GM23338 (cell line): ENCODE data around the gene SLCO4A1. TPM values are rescaled to one million over a fixed set of nuclear protein-coding genes. Genes with fewer than 3 reads are reported as not detected.

ENCODE experiments used
- ATAC-seq: fragments of 200-7000 bp; cut with Tn5 transposase; 3 replicates; pipeline ENCODE4 v1.9.1; 2020
- DNase-seq: peaks from one replicate; pipeline ENCODE4 v3.0.0-alpha.2; 2015; ENCODE audit warnings: low spot score
- H2AFZ ChIP-seq: fragments of 200-600 bp; sonication (generic); 2 replicates; pipeline ENCODE4 v1.8.0; 2016; ENCODE audit warnings: antibody characterized with exemption, mild to moderate bottlenecking, moderate library complexity
- H3F3A ChIP-seq: fragments of 200-600 bp; sonication (generic); replicated peaks from 2 replicates; pipeline ENCODE4 v1.8.0; 2017; ENCODE audit warnings: antibody characterized with exemption, mixed run types, low read depth
- H3K27ac ChIP-seq: fragments of 200-600 bp; sonication (generic); 2 replicates; pipeline ENCODE4 v1.6.1; 2016; ENCODE audit warnings: low read depth
- H3K27me3 ChIP-seq: fragments of 200-600 bp; sonication (generic); 2 replicates; pipeline ENCODE4 v1.8.0; 2016; ENCODE audit warnings: mild to moderate bottlenecking, mixed run types, moderate library complexity; ENCODE audit not compliant: insufficient read depth
- H3K36me3 ChIP-seq: fragments of 200-600 bp; sonication (generic); 2 replicates; pipeline ENCODE4 v1.8.0; 2016; ENCODE audit warnings: mild to moderate bottlenecking; ENCODE audit not compliant: insufficient read depth
- H3K4me1 ChIP-seq: fragments of 200-600 bp; sonication (generic); 2 replicates; pipeline ENCODE4 v1.8.0; 2016; ENCODE audit warnings: mild to moderate bottlenecking, moderate library complexity; ENCODE audit not compliant: insufficient read depth
- H3K4me2 ChIP-seq: fragments of 200-600 bp; sonication (generic); 2 replicates; pipeline ENCODE4 v1.7.1; 2017; ENCODE audit warnings: mixed run types
- H3K4me3 ChIP-seq: fragments of 200-600 bp; sonication (generic); 2 replicates; pipeline ENCODE4 v1.6.1; 2016; ENCODE audit warnings: mixed run types
- H3K79me2 ChIP-seq: fragments of 200-600 bp; sonication (generic); replicated peaks from 2 replicates; pipeline ENCODE4 v1.8.0; 2017; ENCODE audit warnings: mild to moderate bottlenecking; ENCODE audit not compliant: insufficient read depth
- H3K9me2 ChIP-seq: fragments of 200-600 bp; sonication (generic); 2 replicates; pipeline ENCODE4 v1.8.0; 2017; ENCODE audit not compliant: insufficient read depth
- H4K20me1 ChIP-seq: fragments of 200-600 bp; sonication (generic); replicated peaks from 2 replicates; pipeline ENCODE4 v1.8.0; 2017; ENCODE audit warnings: mild to moderate bottlenecking; ENCODE audit not compliant: insufficient read depth
- H3K27ac Mint-ChIP-seq: 2 replicates; pipeline ENCODE4 v1.8.0; 2020; ENCODE audit warnings: inconsistent platforms, mild to moderate bottlenecking, moderate library complexity, mixed read lengths
- H3K27me3 Mint-ChIP-seq: 3 replicates; pipeline ENCODE4 v1.8.0; 2022; ENCODE audit warnings: low read depth, mild to moderate bottlenecking, moderate library complexity, mixed read lengths, inconsistent platforms; ENCODE audit not compliant: insufficient read depth, poor library complexity
- H3K36me3 Mint-ChIP-seq: 3 replicates; pipeline ENCODE4 v1.8.0; 2021; ENCODE audit warnings: low read depth, mild to moderate bottlenecking, inconsistent platforms, moderate library complexity, mixed read lengths
- H3K4me1 Mint-ChIP-seq: 3 replicates; pipeline ENCODE4 v1.8.0; 2020; ENCODE audit warnings: mild to moderate bottlenecking, inconsistent platforms, mixed read lengths
- H3K4me3 Mint-ChIP-seq: 3 replicates; pipeline ENCODE4 v1.8.0; 2021; ENCODE audit warnings: moderate library complexity, mild to moderate bottlenecking, inconsistent platforms, mixed read lengths
- H3K9me3 Mint-ChIP-seq: 3 replicates; pipeline ENCODE4 v1.8.0; 2020; ENCODE audit warnings: moderate library complexity, mild to moderate bottlenecking, inconsistent platforms, mixed read lengths
- CREB1 ChIP-seq: fragments of 250-450 bp; sonication (Bioruptor Pico); IDR thresholded peaks from 2 replicates; pipeline ENCODE4 v1.5.0; 2020; ENCODE audit warnings: low read depth, mild to moderate bottlenecking, moderate library complexity
- EZH2 ChIP-seq: fragments of 200-600 bp; sonication (generic); IDR thresholded peaks from one replicate; pipeline ENCODE4 v1.8.0; 2017; ENCODE audit warnings: antibody characterized with exemption, mild to moderate bottlenecking, low read depth; ENCODE audit not compliant: unreplicated experiment
- EZH2phosphoT487 ChIP-seq: fragments of 200-600 bp; sonication (generic); IDR thresholded peaks from one replicate; pipeline ENCODE4 v1.8.1; 2018; ENCODE audit warnings: antibody characterized with exemption; ENCODE audit not compliant: unreplicated experiment
- JUNB ChIP-seq: IDR thresholded peaks from one replicate; pipeline ENCODE4 v1.6.1; 2016; ENCODE audit warnings: antibody characterized with exemption; ENCODE audit not compliant: unreplicated experiment
- NANOG ChIP-seq: IDR thresholded peaks from 2 replicates; pipeline ENCODE4 v1.6.1; 2016; ENCODE audit warnings: antibody characterized with exemption, borderline replicate concordance
- POLR2AphosphoS5 ChIP-seq: IDR thresholded peaks from 2 replicates; pipeline ENCODE4 v1.6.1; 2016; ENCODE audit warnings: antibody characterized with exemption, low read depth
- STAT1 ChIP-seq: IDR thresholded peaks from one replicate; pipeline ENCODE4 v1.6.1; 2016; ENCODE audit warnings: antibody characterized with exemption; ENCODE audit not compliant: unreplicated experiment
- ZNF114 ChIP-seq: fragments of 250-450 bp; sonication (Bioruptor Pico); IDR thresholded peaks from 2 replicates; pipeline ENCODE4 v1.5.0; 2020; ENCODE audit warnings: mild to moderate bottlenecking, moderate library complexity
- ZNF331 ChIP-seq: fragments of 250-450 bp; sonication (Bioruptor Pico); IDR thresholded peaks from 2 replicates; pipeline ENCODE4 v1.5.0; 2020; ENCODE audit warnings: low read depth, mild to moderate bottlenecking, moderate library complexity
- polyA plus RNA-seq: library from polyadenylated mRNA; unstranded; fragments of >200 nt; fragmentation: Nextera tagmentation; extraction: Ambion mirVana; gene quantifications from 2 replicates; pipeline ENCODE4 v1.2.1, GENCODE V29; 2016
- total RNA-seq: library from RNA; depleted of rRNA; stranded (reverse); fragments of >200 nt; shearing (Covaris generic); gene quantifications from 2 replicates; pipeline ENCODE4 v1.2.3, GENCODE V29; 2014
- TF ChIP-seq, protein P1 (sequence below), 2 experiments: fragments of 200-600 bp in 1 of 2; sonication (generic) in 1 of 2; conservative IDR thresholded peaks; 2 replicates each; pipeline versions ENCODE4 v1.5.1 to v1.6.1; 2016 to 2017; ENCODE audit warnings: antibody characterized with exemption in 2 of 2, low read depth in 2 of 2, mild to moderate bottlenecking in 2 of 2, moderate library complexity in 1 of 2
- TF ChIP-seq, protein P2 (sequence below): fragments of 250-450 bp; sonication (Bioruptor Pico); IDR thresholded peaks from 2 replicates; pipeline ENCODE4 v1.5.0; 2020; ENCODE audit warnings: mild to moderate bottlenecking, moderate library complexity
- TF ChIP-seq, protein P3 (sequence below): IDR thresholded peaks from 2 replicates; pipeline ENCODE4 v1.6.1; 2016; ENCODE audit warnings: antibody characterized with exemption
- TF ChIP-seq, protein P4 (sequence below): IDR thresholded peaks from one replicate; pipeline ENCODE4 v1.6.1; 2018; ENCODE audit warnings: antibody characterized with exemption; ENCODE audit not compliant: unreplicated experiment

SLCO4A1 gene
- total and polyA plus RNA-seq, 2 experiments from 2014 or later, result 28.5 to 41.6 TPM

DNA sequence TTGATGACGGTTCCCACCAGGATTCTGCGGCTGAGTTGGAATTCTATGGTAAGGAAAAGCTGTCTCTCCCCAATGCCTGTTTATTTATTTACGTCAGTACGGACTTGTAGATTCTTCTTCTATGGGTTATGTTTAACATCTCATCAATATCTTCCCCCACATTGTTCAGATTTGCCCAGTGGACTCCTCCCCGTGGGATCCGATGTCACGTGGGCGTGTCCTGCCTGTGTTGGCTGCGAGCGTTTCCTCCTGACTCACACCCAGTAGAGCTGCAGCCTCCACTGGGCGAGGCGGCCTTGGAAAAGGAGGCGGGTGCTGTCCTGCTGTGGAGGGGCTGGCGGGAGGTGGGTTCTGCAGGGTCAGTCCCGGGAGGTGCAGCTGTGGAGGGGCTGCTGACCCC, 46.8 kb upstream of the SLCO4A1 start:
- no peaks in the 10 kb centered on the region for H4K20me1 ChIP-seq
- no peaks in the 10 kb centered on the region for H3K79me2 ChIP-seq
- no peak overlapping the region for H3K4me3 ChIP-seq
- H3K27me3 Mint-ChIP-seq, result peaks cover 15% of the 10 kb centered on the region
- no peak overlapping the region; the same call in 1 of the 2 replicates for H3K27ac Mint-ChIP-seq
- H3K4me2 ChIP-seq, result no peak overlapping the region
- no peaks in the 10 kb centered on the region for H3K4me1 ChIP-seq
- no peak overlapping the region for H2AFZ ChIP-seq
- H3K27me3 ChIP-seq, result no peaks in the 10 kb centered on the region
- no peaks in the 10 kb centered on the region for H3K9me2 ChIP-seq
- ATAC-seq (no peak), DNase-seq (no peak)
- no peak overlapping the region for H3K27ac ChIP-seq
- no peak overlapping the region for H3K4me3 Mint-ChIP-seq
- no peaks in the 10 kb centered on the region for H3K36me3 Mint-ChIP-seq
- H3K9me3 Mint-ChIP-seq, result no peaks in the 10 kb centered on the region
- TF ChIP-seq, protein P1, sequence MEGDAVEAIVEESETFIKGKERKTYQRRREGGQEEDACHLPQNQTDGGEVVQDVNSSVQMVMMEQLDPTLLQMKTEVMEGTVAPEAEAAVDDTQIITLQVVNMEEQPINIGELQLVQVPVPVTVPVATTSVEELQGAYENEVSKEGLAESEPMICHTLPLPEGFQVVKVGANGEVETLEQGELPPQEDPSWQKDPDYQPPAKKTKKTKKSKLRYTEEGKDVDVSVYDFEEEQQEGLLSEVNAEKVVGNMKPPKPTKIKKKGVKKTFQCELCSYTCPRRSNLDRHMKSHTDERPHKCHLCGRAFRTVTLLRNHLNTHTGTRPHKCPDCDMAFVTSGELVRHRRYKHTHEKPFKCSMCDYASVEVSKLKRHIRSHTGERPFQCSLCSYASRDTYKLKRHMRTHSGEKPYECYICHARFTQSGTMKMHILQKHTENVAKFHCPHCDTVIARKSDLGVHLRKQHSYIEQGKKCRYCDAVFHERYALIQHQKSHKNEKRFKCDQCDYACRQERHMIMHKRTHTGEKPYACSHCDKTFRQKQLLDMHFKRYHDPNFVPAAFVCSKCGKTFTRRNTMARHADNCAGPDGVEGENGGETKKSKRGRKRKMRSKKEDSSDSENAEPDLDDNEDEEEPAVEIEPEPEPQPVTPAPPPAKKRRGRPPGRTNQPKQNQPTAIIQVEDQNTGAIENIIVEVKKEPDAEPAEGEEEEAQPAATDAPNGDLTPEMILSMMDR (conservative IDR thresholded peaks at IDR 0.05; ENCODE audit: low read depth in 2 of 2), result no peak
- TF ChIP-seq, protein P2, sequence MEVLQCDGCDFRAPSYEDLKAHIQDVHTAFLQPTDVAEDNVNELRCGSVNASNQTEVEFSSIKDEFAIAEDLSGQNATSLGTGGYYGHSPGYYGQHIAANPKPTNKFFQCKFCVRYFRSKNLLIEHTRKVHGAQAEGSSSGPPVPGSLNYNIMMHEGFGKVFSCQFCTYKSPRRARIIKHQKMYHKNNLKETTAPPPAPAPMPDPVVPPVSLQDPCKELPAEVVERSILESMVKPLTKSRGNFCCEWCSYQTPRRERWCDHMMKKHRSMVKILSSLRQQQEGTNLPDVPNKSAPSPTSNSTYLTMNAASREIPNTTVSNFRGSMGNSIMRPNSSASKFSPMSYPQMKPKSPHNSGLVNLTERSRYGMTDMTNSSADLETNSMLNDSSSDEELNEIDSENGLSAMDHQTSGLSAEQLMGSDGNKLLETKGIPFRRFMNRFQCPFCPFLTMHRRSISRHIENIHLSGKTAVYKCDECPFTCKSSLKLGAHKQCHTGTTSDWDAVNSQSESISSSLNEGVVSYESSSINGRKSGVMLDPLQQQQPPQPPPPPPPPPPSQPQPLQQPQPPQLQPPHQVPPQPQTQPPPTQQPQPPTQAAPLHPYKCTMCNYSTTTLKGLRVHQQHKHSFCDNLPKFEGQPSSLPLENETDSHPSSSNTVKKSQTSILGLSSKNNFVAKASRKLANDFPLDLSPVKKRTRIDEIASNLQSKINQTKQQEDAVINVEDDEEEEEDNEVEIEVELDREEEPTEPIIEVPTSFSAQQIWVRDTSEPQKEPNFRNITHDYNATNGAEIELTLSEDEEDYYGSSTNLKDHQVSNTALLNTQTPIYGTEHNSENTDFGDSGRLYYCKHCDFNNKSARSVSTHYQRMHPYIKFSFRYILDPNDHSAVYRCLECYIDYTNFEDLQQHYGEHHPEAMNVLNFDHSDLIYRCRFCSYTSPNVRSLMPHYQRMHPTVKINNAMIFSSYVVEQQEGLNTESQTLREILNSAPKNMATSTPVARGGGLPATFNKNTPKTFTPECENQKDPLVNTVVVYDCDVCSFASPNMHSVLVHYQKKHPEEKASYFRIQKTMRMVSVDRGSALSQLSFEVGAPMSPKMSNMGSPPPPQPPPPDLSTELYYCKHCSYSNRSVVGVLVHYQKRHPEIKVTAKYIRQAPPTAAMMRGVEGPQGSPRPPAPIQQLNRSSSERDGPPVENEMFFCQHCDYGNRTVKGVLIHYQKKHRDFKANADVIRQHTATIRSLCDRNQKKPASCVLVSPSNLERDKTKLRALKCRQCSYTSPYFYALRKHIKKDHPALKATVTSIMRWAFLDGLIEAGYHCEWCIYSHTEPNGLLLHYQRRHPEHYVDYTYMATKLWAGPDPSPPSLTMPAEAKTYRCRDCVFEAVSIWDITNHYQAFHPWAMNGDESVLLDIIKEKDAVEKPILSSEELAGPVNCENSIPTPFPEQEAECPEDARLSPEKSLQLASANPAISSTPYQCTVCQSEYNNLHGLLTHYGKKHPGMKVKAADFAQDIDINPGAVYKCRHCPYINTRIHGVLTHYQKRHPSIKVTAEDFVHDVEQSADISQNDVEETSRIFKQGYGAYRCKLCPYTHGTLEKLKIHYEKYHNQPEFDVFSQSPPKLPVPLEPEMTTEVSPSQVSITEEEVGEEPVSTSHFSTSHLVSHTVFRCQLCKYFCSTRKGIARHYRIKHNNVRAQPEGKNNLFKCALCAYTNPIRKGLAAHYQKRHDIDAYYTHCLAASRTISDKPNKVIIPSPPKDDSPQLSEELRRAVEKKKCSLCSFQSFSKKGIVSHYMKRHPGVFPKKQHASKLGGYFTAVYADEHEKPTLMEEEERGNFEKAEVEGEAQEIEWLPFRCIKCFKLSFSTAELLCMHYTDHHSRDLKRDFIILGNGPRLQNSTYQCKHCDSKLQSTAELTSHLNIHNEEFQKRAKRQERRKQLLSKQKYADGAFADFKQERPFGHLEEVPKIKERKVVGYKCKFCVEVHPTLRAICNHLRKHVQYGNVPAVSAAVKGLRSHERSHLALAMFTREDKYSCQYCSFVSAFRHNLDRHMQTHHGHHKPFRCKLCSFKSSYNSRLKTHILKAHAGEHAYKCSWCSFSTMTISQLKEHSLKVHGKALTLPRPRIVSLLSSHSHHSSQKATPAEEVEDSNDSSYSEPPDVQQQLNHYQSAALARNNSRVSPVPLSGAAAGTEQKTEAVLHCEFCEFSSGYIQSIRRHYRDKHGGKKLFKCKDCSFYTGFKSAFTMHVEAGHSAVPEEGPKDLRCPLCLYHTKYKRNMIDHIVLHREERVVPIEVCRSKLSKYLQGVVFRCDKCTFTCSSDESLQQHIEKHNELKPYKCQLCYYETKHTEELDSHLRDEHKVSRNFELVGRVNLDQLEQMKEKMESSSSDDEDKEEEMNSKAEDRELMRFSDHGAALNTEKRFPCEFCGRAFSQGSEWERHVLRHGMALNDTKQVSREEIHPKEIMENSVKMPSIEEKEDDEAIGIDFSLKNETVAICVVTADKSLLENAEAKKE (CRISPR knock-in tag), result no peak
- no peak for TF ChIP-seq NANOG
- TF ChIP-seq, protein P3, sequence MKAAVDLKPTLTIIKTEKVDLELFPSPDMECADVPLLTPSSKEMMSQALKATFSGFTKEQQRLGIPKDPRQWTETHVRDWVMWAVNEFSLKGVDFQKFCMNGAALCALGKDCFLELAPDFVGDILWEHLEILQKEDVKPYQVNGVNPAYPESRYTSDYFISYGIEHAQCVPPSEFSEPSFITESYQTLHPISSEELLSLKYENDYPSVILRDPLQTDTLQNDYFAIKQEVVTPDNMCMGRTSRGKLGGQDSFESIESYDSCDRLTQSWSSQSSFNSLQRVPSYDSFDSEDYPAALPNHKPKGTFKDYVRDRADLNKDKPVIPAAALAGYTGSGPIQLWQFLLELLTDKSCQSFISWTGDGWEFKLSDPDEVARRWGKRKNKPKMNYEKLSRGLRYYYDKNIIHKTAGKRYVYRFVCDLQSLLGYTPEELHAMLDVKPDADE, result no peak
- no peak for TF ChIP-seq STAT1
- no peak for TF ChIP-seq CREB1 (CRISPR knock-in tag)
- TF ChIP-seq, protein P4, sequence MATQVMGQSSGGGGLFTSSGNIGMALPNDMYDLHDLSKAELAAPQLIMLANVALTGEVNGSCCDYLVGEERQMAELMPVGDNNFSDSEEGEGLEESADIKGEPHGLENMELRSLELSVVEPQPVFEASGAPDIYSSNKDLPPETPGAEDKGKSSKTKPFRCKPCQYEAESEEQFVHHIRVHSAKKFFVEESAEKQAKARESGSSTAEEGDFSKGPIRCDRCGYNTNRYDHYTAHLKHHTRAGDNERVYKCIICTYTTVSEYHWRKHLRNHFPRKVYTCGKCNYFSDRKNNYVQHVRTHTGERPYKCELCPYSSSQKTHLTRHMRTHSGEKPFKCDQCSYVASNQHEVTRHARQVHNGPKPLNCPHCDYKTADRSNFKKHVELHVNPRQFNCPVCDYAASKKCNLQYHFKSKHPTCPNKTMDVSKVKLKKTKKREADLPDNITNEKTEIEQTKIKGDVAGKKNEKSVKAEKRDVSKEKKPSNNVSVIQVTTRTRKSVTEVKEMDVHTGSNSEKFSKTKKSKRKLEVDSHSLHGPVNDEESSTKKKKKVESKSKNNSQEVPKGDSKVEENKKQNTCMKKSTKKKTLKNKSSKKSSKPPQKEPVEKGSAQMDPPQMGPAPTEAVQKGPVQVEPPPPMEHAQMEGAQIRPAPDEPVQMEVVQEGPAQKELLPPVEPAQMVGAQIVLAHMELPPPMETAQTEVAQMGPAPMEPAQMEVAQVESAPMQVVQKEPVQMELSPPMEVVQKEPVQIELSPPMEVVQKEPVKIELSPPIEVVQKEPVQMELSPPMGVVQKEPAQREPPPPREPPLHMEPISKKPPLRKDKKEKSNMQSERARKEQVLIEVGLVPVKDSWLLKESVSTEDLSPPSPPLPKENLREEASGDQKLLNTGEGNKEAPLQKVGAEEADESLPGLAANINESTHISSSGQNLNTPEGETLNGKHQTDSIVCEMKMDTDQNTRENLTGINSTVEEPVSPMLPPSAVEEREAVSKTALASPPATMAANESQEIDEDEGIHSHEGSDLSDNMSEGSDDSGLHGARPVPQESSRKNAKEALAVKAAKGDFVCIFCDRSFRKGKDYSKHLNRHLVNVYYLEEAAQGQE, result no peak
- TF ChIP-seq ZNF114, result no peak
- no peak for TF ChIP-seq EZH2
- no peak for TF ChIP-seq ZNF331 (CRISPR knock-in tag)
- no peak for TF ChIP-seq JUNB
- TF ChIP-seq EZH2phosphoT487, result no peak
- no peak for TF ChIP-seq POLR2AphosphoS5
- H3F3A ChIP-seq, result no peaks in the 10 kb centered on the region
- H3K36me3 ChIP-seq, result no peaks in the 10 kb centered on the region
- peaks cover 2% of the 10 kb centered on the region for H3K4me1 Mint-ChIP-seq
